Measurements from ENCODE around the gene TRAPPC3. TPM values are rescaled to one million over a fixed set of nuclear protein-coding genes. Genes with fewer than 3 reads are reported as not detected.

TRAPPC3 gene
- total and polyA plus RNA-seq, 9 of the 15 experiments (the other 6 are each of a cell fraction or from before 2014, with no cell fraction given) = 20.6 to 141 (median 112) TPM

GRCh38 chr1:36178471-36179219, 29.4 kb upstream of the TRAPPC3 start:
- 81% methylated on average over 49 of the region's 62 CpGs for WGBS (ENCODE audit: insufficient coverage, low coverage, missing lambda C conversion rate)
- Histone ChIP-seq H3K36me3 (ENCODE audit: control insufficient read depth, insufficient read depth, low read length) (peaks cover 74% of the 10 kb centered on the region), H3K9ac (ENCODE audit: insufficient read depth in 1 of 2, low read depth in 2 of 2, low read length in 2 of 2) (no peak overlapping the region; a peak in 1 of 4 replicates), H4K20me1 (replicated peaks; ENCODE audit: control insufficient read depth, insufficient read depth, low read length) (0 out of 2 replicates have a peak, but pooled peaks cover 4% of the 10 kb centered on the region), H3K4me2 (ENCODE audit: insufficient read depth, low read length) (no peak overlapping the region), H3K4me1 (replicated peaks in 1 of 2; ENCODE audit: control insufficient read depth in 2 of 2, insufficient read depth in 2 of 2, low read length in 2 of 2) (peaks cover 0 to 23% of the 10 kb centered on the region in 2 experiments; a peak in 1 of 5 replicates), H3K27ac (ENCODE audit: extremely low read depth, low read depth, low read length) (no peak overlapping the region), H3K9me1 (ENCODE audit: control insufficient read depth, insufficient read depth, low read length) (no peaks in the 10 kb centered on the region), H2AFZ (ENCODE audit: low read depth, low read length) (no peak overlapping the region), H3K27me3 (ENCODE audit: control insufficient read depth in 2 of 2, insufficient read depth in 2 of 2, low read length in 2 of 2) (no peaks in the 10 kb centered on the region), H3K79me2 (ENCODE audit: control insufficient read depth, insufficient read depth, low read length) (no peaks in the 10 kb centered on the region), H3K9me3 (replicated peaks; ENCODE audit: control insufficient read depth, insufficient read depth, low read depth, low read length) (no peaks in the 10 kb centered on the region), H3K4me3 (no peak overlapping the region)
- ChIA-PET CTCF (ENCODE audit: low intra/inter-chr PET ratio) (no interaction called here), POLR2A (no interaction called here)
- BruUV-seq (replicated peaks) = no TSS peak
- ATAC-seq (peak; percentile 90), DNase-seq (ENCODE audit: extremely low read depth in 1 of 4, low spot score in 3 of 4) (peak; percentile 50 to 91 (median 78)), FAIRE-seq (no peak)
- in situ Hi-C loops (cut with MboI) (no loop called here), intact Hi-C loops (cut with micrococcal nuclease) (no loop called here)
- TF ChIP-seq CCNT2 (IDR thresholded peaks at IDR 0.05; ENCODE audit: borderline replicate concordance, extremely low read depth, insufficient read length, low read depth, low read length) (peak; percentile 16), DMBX1 (CRISPR knock-in tag; IDR thresholded peaks at IDR 0.05; ENCODE audit: borderline replicate concordance) (no peak), PCBP1 (IDR thresholded peaks at IDR 0.05; ENCODE audit: low read depth, low read length, poor library complexity, severe bottlenecking) (peak; percentile 25), ZNF398 (CRISPR knock-in tag; IDR thresholded peaks at IDR 0.05) (no peak), CC2D1A (IDR thresholded peaks at IDR 0.05) (no peak), BCL6 (CRISPR knock-in tag; IDR thresholded peaks at IDR 0.05) (no peak), DLX4 (CRISPR knock-in tag; IDR thresholded peaks at IDR 0.05) (no peak), POLR2G (IDR thresholded peaks at IDR 0.05; ENCODE audit: low read depth, low read length) (peak; percentile 55), CBX2 (IDR thresholded peaks at IDR 0.05; ENCODE audit: insufficient read depth, low read length, poor library complexity, severe bottlenecking) (no peak), RBM39 (optimal IDR thresholded peaks at IDR 0.05; ENCODE audit: low read depth, low read length) (no peak), ZNF232 (CRISPR knock-in tag; IDR thresholded peaks at IDR 0.05) (no peak), RCOR1 (IDR thresholded peaks at IDR 0.05; ENCODE audit: borderline replicate concordance in 1 of 2, low read depth in 2 of 2, low read length in 2 of 2) (no peak), ZMIZ1 (IDR thresholded peaks at IDR 0.05; ENCODE audit: low read depth in 2 of 2, low read length in 2 of 2) (no peak), HNRNPL (IDR thresholded peaks at IDR 0.05; ENCODE audit: low read depth, low read length) (peak; percentile 70; the same call in 1 of the 2 replicates)

Measured in K562 (cell line).